Stomach (tissue), 4 donors: ENCODE measurements around the gene ZNF462.

Experiments used
- EP300 ChIP-seq: sonication (generic); formaldehyde crosslinking; IDR thresholded peaks from one replicate; pipeline ENCODE4 v1.6.1; 2017; ENCODE audit warnings: antibody characterized with exemption
- POLR2A ChIP-seq, 4 donors: fragments of 450-650 bp; IDR thresholded peaks; one replicate each; pipeline ENCODE4 v1.6.1; 2016; ENCODE audit warnings: antibody characterized with exemption in 4 of 4, control low read depth in 2 of 4, mild to moderate bottlenecking in 1 of 4, moderate library complexity in 1 of 4
- POLR2AphosphoS5 ChIP-seq, 3 donors: sonication (generic); formaldehyde crosslinking; IDR thresholded peaks; one replicate each; pipeline ENCODE4 v1.6.1; 2016; ENCODE audit warnings: antibody characterized with exemption in 3 of 3
- TF ChIP-seq, protein P1 (sequence below), 7 experiments: fragments of 450-650 bp in 4 of 7; fragments of 200-600 bp in 3 of 7; sonication (generic) in 3 of 7; IDR thresholded peaks; one replicate each; pipeline ENCODE4 v1.5.1; 2016 to 2019; ENCODE audit warnings: antibody characterized with exemption in 7 of 7, control low read depth in 2 of 7, mild to moderate bottlenecking in 1 of 7

DNA sequence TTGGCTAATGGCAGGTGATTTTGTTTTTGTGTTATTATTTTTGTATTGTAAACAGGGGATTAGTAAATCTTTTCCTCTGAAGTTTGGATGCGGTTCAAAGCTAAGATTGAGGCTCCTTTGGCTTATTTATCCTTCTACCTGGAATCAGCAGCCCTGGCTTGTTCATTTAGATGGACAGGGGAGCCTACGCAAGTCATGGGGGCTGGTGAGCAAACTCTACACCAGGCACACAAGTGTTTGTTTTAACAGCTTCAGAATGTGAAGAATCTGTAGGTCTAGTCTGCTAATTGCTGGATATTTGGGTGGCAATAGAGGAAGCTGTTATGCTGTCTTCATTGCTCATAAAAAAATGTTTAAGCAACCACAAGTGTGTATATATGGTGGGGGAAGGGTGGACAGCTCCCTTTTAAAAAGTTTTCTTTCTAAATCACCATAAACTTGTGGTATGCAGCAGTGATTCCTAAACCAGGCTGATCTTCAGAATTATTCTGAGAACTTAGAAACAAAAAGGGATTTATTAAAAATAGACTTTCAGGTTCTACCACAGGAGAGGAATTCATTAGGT is 20.7 kb downstream of the ZNF462 start:
- TF ChIP-seq, protein P1, sequence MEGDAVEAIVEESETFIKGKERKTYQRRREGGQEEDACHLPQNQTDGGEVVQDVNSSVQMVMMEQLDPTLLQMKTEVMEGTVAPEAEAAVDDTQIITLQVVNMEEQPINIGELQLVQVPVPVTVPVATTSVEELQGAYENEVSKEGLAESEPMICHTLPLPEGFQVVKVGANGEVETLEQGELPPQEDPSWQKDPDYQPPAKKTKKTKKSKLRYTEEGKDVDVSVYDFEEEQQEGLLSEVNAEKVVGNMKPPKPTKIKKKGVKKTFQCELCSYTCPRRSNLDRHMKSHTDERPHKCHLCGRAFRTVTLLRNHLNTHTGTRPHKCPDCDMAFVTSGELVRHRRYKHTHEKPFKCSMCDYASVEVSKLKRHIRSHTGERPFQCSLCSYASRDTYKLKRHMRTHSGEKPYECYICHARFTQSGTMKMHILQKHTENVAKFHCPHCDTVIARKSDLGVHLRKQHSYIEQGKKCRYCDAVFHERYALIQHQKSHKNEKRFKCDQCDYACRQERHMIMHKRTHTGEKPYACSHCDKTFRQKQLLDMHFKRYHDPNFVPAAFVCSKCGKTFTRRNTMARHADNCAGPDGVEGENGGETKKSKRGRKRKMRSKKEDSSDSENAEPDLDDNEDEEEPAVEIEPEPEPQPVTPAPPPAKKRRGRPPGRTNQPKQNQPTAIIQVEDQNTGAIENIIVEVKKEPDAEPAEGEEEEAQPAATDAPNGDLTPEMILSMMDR (IDR thresholded peaks at IDR 0.05) = no peak
- TF ChIP-seq POLR2AphosphoS5 (IDR thresholded peaks at IDR 0.05) (no peak), EP300 (no peak), POLR2A (IDR thresholded peaks at IDR 0.05) (no peak)
